Mesenchymal stem cell (in vitro differentiated cells and primary cell): Measurements from ENCODE around the gene TINAGL1.

Source experiments
- DNase-seq: peaks from one replicate; pipeline ENCODE4 v3.0.0-alpha.2; 2013
- H2AFZ ChIP-seq: one replicate; pipeline ENCODE4 v1.6.1; 2013; ENCODE audit warnings: low read depth, mild to moderate bottlenecking, control low read depth, inconsistent platforms, low read length, moderate library complexity
- H2AK5ac ChIP-seq: 2 replicates; pipeline ENCODE4 v1.6.1; 2013; ENCODE audit warnings: low read length, moderate library complexity, mild to moderate bottlenecking, inconsistent platforms; ENCODE audit not compliant: severe bottlenecking
- H2BK120ac ChIP-seq: one replicate; pipeline ENCODE4 v1.6.1; 2013; ENCODE audit warnings: low read depth, mild to moderate bottlenecking, inconsistent platforms, low read length, moderate library complexity
- H2BK12ac ChIP-seq, 2 experiments: one replicate each; pipeline ENCODE4 v1.6.1; 2013; ENCODE audit warnings: inconsistent platforms in 2 of 2, low read length in 2 of 2, mild to moderate bottlenecking in 2 of 2, moderate library complexity in 2 of 2, control low read depth in 1 of 2
- H2BK15ac ChIP-seq: one replicate; pipeline ENCODE4 v1.6.1; 2013; ENCODE audit warnings: mild to moderate bottlenecking, low read depth, inconsistent platforms; ENCODE audit not compliant: poor library complexity, severe bottlenecking
- H2BK5ac ChIP-seq: 2 replicates; pipeline ENCODE4 v1.6.1; 2013; ENCODE audit warnings: low read depth, mild to moderate bottlenecking, low read length, control low read depth, inconsistent platforms; ENCODE audit not compliant: poor library complexity, severe bottlenecking
- H3K14ac ChIP-seq, 2 experiments: one replicate each; pipeline ENCODE4 v1.6.1; 2013; ENCODE audit warnings: inconsistent platforms in 2 of 2, low read length in 2 of 2, control low read depth in 1 of 2, mild to moderate bottlenecking in 1 of 2, moderate library complexity in 1 of 2
- H3K18ac ChIP-seq, 2 experiments: one replicate each; pipeline ENCODE4 v1.6.1; 2013; ENCODE audit warnings: inconsistent platforms in 2 of 2, low read length in 2 of 2, control low read depth in 1 of 2, low read depth in 1 of 2, mild to moderate bottlenecking in 1 of 2
- H3K23ac ChIP-seq, 2 experiments: one replicate each; pipeline ENCODE4 v1.6.1; 2013; ENCODE audit warnings: inconsistent platforms in 2 of 2, low read length in 2 of 2, mild to moderate bottlenecking in 2 of 2, moderate library complexity in 2 of 2, control low read depth in 1 of 2
- H3K27ac ChIP-seq: 2 replicates; pipeline ENCODE4 v1.5.1; 2013; ENCODE audit warnings: mild to moderate bottlenecking, moderate library complexity, low read length, control low read depth, inconsistent platforms; ENCODE audit not compliant: poor library complexity, severe bottlenecking
- H3K27me3 ChIP-seq, 2 experiments: 2 replicates each; pipeline versions ENCODE4 v1.6.1 to v1.7.0; 2013; ENCODE audit warnings: low read length in 2 of 2, mild to moderate bottlenecking in 2 of 2, moderate library complexity in 2 of 2, control low read depth in 1 of 2, inconsistent platforms in 1 of 2; ENCODE audit not compliant: control insufficient read depth in 1 of 2, insufficient read depth in 1 of 2
- H3K36me3 ChIP-seq, 2 experiments: 2 replicates each; pipeline versions ENCODE4 v1.6.1 to v1.7.0; 2013; ENCODE audit warnings: low read length in 2 of 2, control low read depth in 1 of 2, inconsistent platforms in 1 of 2, low read depth in 1 of 2, mild to moderate bottlenecking in 1 of 2; ENCODE audit not compliant: insufficient read depth in 2 of 2, control insufficient read depth in 1 of 2
- H3K4ac ChIP-seq, 2 experiments: one replicate each; pipeline ENCODE4 v1.6.1; 2013; ENCODE audit warnings: inconsistent platforms in 2 of 2, low read length in 2 of 2, mild to moderate bottlenecking in 2 of 2, moderate library complexity in 2 of 2, control low read depth in 1 of 2, low read depth in 1 of 2
- H3K4me1 ChIP-seq: 2 replicates; pipeline ENCODE4 v1.6.1; 2013; ENCODE audit warnings: low read depth, low read length, control low read depth; ENCODE audit not compliant: control insufficient read depth, insufficient read depth
- H3K4me2 ChIP-seq: 2 replicates; pipeline ENCODE4 v1.6.1; 2013; ENCODE audit warnings: low read length, mild to moderate bottlenecking, inconsistent platforms; ENCODE audit not compliant: poor library complexity, severe bottlenecking
- H3K4me3 ChIP-seq, 2 experiments: 2 replicates each; pipeline versions ENCODE4 v1.5.1 to v1.7.0; 2013; ENCODE audit warnings: low read length in 2 of 2, mild to moderate bottlenecking in 2 of 2, control low read depth in 1 of 2, low read depth in 1 of 2; ENCODE audit not compliant: insufficient read depth in 1 of 2
- H3K79me1 ChIP-seq: replicated peaks from 2 replicates; pipeline ENCODE4 v1.6.1; 2013; ENCODE audit warnings: mild to moderate bottlenecking, control low read depth, low read length, inconsistent platforms; ENCODE audit not compliant: poor library complexity, severe bottlenecking
- H3K9ac ChIP-seq: 2 replicates; pipeline ENCODE4 v1.7.0; 2013; ENCODE audit warnings: mild to moderate bottlenecking, low read length, moderate library complexity
- H3K9me3 ChIP-seq: 2 replicates; pipeline ENCODE4 v1.7.0; 2013; ENCODE audit warnings: mild to moderate bottlenecking, low read length; ENCODE audit not compliant: control insufficient read depth
- H4K8ac ChIP-seq: one replicate; pipeline ENCODE4 v1.6.1; 2013; ENCODE audit warnings: inconsistent platforms, mild to moderate bottlenecking, low read length, moderate library complexity
- H4K91ac ChIP-seq: one replicate; pipeline ENCODE4 v1.6.1; 2013; ENCODE audit warnings: mild to moderate bottlenecking, low read length, inconsistent platforms
- WGBS: methylation state at CpG from one replicate; pipeline ENCODE4 v1.1.7; 2013; ENCODE audit warnings: mixed read lengths; 5-methylcytosine and 5-hydroxymethylcytosine counted together

TINAGL1 gene

DNA sequence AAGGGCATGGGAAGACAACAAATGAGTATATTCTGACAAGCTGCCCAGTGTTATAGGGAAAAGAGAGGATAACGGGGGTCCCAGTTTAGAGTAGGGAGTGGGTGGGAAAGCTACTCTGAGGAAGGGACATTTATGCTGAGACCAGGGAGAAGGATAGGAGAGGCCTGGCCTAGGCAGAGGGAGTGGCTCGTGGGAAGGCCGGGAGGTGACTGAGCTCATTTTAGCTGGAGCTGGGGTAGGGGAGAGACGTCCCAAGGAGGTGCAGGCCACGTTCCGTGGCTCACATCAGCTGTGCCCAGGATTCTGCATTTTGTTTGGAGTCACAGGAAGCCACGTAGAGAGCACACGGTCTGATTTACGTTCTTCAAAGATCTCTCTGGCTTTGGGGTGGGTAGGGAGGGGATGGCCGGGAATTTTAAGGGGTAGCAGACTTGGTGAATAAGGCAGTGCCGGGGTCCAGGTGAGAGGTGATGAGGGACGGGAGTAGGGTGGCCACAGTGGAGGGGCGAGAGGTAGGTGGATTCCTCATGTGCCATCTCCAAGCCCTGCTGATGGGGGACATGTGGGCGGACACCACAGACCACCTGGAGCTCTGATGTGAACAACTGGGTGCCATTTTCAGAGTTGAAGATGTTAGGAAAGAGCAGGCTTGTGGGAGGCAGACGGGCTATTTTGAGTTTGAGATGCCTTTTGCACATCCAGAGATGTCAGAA, 4.7 kb downstream of the TINAGL1 start:
- no peaks in the 10 kb centered on the region for H3K9me3 ChIP-seq
- H3K79me1 ChIP-seq: peaks cover 5% of the 10 kb centered on the region
- no peak overlapping the region for H4K91ac ChIP-seq
- peak overlapping the region; percentile 26 for H2BK15ac ChIP-seq
- no peak for DNase-seq
- peaks cover 0 to 34% of the 10 kb centered on the region in 2 experiments for H3K36me3 ChIP-seq
- no peak overlapping the region for H3K4ac ChIP-seq
- H2AFZ ChIP-seq: no peak overlapping the region
- H3K4me3 ChIP-seq: no peak overlapping the region
- H2AK5ac ChIP-seq: peak overlapping the region; percentile 80
- H3K4me1 ChIP-seq: peaks cover 69% of the 10 kb centered on the region
- no peak overlapping the region for H3K14ac ChIP-seq
- H4K8ac ChIP-seq: no peak overlapping the region
- no peak overlapping the region for H3K18ac ChIP-seq
- no peak overlapping the region for H2BK120ac ChIP-seq
- H3K27me3 ChIP-seq: peaks cover 0 to 2% of the 10 kb centered on the region in 2 experiments
- WGBS: 86% methylated on average over 15 of the region's 15 CpGs
- H3K23ac ChIP-seq: no peak overlapping the region
- no peak overlapping the region for H3K9ac ChIP-seq
- H3K27ac ChIP-seq: no peak overlapping the region
- no peak overlapping the region for H3K4me2 ChIP-seq
- no peak overlapping the region for H2BK5ac ChIP-seq
- H2BK12ac ChIP-seq: no peak overlapping the region

DNA sequence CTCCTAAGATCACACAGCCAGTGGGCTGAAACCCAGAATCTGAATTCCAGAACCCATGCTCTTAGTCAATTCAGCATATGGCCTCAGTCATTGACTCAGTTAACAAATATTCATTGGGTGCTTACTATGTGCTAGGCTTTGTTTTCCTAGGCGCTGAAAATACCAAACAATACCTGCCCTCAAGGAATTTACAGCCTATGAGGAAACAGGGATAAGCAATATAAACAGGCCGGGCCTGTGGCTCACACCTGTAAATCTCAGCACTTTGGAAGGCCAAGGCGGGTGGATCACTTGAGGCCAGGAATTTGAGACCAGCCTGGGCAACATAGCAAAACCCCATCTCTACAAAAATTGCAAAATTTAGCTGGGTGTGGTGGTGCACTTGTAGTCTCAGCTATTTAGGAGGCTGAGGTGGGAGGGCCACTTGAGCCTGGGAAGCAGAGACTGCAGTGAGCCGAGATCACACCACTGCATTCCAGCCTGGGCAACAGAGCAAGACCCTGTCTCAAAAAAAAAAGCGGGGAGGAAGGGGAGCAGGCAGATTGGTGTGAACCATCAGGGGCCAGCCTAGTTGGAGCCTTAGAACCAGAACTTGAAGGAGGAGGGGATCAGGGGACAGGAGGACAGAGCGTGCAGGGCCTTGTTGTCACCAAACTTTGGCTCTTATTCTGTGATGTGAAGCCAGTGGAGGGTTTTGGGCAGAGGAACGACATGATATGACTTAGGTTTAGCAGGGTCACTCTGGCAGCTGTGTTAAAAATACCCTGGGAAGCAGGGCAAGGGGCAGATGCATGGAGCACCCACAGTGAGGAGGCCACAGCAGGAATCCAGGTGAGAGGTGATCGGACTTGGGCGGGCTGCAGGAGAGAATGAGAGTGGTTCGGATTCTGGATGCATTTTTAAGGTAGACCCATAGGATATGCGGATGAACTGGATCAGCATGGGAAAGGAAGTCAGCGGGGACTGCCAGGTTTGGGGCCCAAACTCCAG, 5.8 kb downstream of the TINAGL1 start:
- Histone ChIP-seq H3K4ac (no peak overlapping the region), H3K23ac (no peak overlapping the region), H2BK120ac (no peak overlapping the region), H2AK5ac (peak overlapping the region; percentile 24), H3K9me3 (no peaks in the 10 kb centered on the region), H3K4me3 (no peak overlapping the region), H4K91ac (no peak overlapping the region), H3K18ac (no peak overlapping the region), H3K14ac (no peak overlapping the region), H4K8ac (no peak overlapping the region), H3K4me1 (peaks cover 62% of the 10 kb centered on the region), H2BK12ac (no peak overlapping the region), H3K9ac (no peak overlapping the region), H2BK5ac (no peak overlapping the region), H2AFZ (no peak overlapping the region), H3K27me3 (peaks cover 0 to 5% of the 10 kb centered on the region in 2 experiments), H3K27ac (no peak overlapping the region), H3K4me2 (no peak overlapping the region), H3K79me1 (peaks cover 10% of the 10 kb centered on the region), H2BK15ac (no peak overlapping the region), H3K36me3 (peaks cover 0 to 44% of the 10 kb centered on the region in 2 experiments)
- no peak for DNase-seq
- 77% methylated on average over 12 of the region's 12 CpGs for WGBS

DNA sequence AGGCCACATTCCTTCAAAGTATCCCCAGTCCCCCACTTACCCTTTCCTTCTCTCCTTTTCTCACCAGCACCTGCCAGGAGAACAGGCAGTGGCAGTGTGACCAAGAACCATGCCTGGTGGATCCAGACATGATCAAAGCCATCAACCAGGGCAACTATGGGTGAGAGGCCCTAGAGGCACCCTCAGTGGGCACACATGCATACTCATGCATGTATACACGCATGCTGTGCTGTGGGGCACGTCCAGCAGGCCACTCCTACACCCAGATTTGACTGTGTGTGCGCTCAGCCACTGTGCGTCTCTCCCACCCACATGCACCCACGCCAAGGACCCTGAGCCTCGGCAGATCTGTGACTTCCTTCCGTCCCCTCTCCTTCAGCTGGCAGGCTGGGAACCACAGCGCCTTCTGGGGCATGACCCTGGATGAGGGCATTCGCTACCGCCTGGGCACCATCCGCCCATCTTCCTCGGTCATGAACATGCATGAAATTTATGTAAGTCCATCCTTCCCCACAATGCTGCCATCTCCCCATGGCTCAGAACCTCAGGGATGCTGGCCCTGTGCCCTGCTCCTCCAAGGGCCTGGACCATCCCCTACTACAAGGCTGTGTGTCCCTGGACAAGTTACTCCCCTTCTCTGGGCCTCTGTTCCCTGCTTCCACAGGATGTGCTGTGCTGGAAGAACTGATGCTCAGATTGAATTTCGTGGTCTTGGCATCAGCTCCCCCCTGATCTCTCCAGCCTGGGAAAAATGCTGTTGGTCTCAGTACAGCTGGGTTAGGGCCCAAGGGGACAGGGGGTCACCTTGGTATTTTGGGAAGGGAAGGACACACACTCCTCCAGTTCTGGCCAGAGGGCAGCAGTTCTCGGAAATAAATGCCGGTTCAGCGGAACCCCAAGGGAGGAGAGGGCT, 7.0 kb downstream of the TINAGL1 start:
- Histone ChIP-seq H3K4ac (no peak overlapping the region), H2BK5ac (no peak overlapping the region), H3K18ac (no peak overlapping the region), H2BK120ac (no peak overlapping the region), H4K91ac (peak overlapping the region; percentile 18), H3K79me1 (peaks cover 10% of the 10 kb centered on the region), H2BK15ac (peak overlapping the region; percentile 21), H2AFZ (no peak overlapping the region), H3K4me1 (peaks cover 62% of the 10 kb centered on the region), H3K36me3 (peaks cover 0 to 53% of the 10 kb centered on the region in 2 experiments), H3K14ac (no peak overlapping the region), H3K4me2 (no peak overlapping the region), H3K23ac (no peak overlapping the region), H3K27ac (no peak overlapping the region), H3K4me3 (no peak overlapping the region), H2BK12ac (peak overlapping the region in 1 of 2 experiments; percentile 14), H2AK5ac (peak overlapping the region; percentile 55), H3K9me3 (no peaks in the 10 kb centered on the region), H3K27me3 (peaks cover 0 to 5% of the 10 kb centered on the region in 2 experiments), H3K9ac (no peak overlapping the region), H4K8ac (no peak overlapping the region)
- WGBS: 91% methylated on average over 16 of the region's 16 CpGs
- no peak for DNase-seq
